Lower lobe of right lung (tissue), 2 donors: Measurements from ENCODE around the gene AHNAK2. TPM values are rescaled to one million over a fixed set of nuclear protein-coding genes. Genes with fewer than 3 reads are reported as not detected.

Experiments used
- ATAC-seq, 2 donors: fragments of 200-7000 bp; cut with Tn5 transposase; one replicate each; pipeline ENCODE4 v1.9.1; 2020 to 2022; ENCODE audit warnings: mild to moderate bottlenecking in 2 of 2, moderate library complexity in 2 of 2
- DNase-seq: peaks from one replicate; pipeline ENCODE4 v3.0.0-alpha.2; 2020
- H3K27ac ChIP-seq: fragments of 200-600 bp; one replicate; pipeline ENCODE4 v1.8.0; 2022
- H3K27me3 ChIP-seq: fragments of 200-600 bp; one replicate; pipeline ENCODE4 v1.8.0; 2022; ENCODE audit warnings: low read depth
- H3K36me3 ChIP-seq: fragments of 200-600 bp; one replicate; pipeline ENCODE4 v1.8.0; 2022; ENCODE audit warnings: mild to moderate bottlenecking
- H3K4me1 ChIP-seq: fragments of 200-600 bp; one replicate; pipeline ENCODE4 v1.8.0; 2022
- H3K4me3 ChIP-seq: fragments of 200-600 bp; one replicate; pipeline ENCODE4 v1.8.0; 2022; ENCODE audit warnings: mild to moderate bottlenecking
- H3K9me3 ChIP-seq: fragments of 200-600 bp; one replicate; pipeline ENCODE4 v1.8.0; 2022
- CTCF ChIP-seq: fragments of 200-600 bp; IDR thresholded peaks from one replicate; pipeline ENCODE4 v1.8.0; 2022; ENCODE audit warnings: antibody characterized with exemption, mild to moderate bottlenecking
- intact Hi-C: fragments of 100-400 bp; cut with DNase I; formaldehyde crosslinking; loops from one replicate; pipeline ENCODE4 v1.11.0; 2022
- total RNA-seq: library from RNA; stranded (reverse); fragmentation: NEBNext Ultra II Directional; extraction: Animal tissue kit (Norgen Biotek cat#: 25700); gene quantifications from one replicate; pipeline ENCODE4 v1.2.1, GENCODE V29; 2021
- donor health status: DM: no; HTN: yes; CAD: no; lungs with severe emphysema.

AHNAK2 gene
- total RNA-seq, 1 donor from 2014 or later, result 10.8 TPM

- ATAC-seq (no peak), DNase-seq (peak; percentile 34)
- no peaks in the 10 kb centered on the region for H3K36me3 ChIP-seq
- no peak overlapping the region for H3K27ac ChIP-seq
- intact Hi-C loops, result no loop called here
- H3K4me1 ChIP-seq, result peaks cover 20% of the 10 kb centered on the region
- peaks cover 11% of the 10 kb centered on the region for H3K27me3 ChIP-seq
- no peak for TF ChIP-seq CTCF
- H3K9me3 ChIP-seq, result no peaks in the 10 kb centered on the region
- no peak overlapping the region for H3K4me3 ChIP-seq
Observed at GRCh38 chr14:104931304-104931770, 46.8 kb downstream of the AHNAK2 start.

GRCh38 chr14:104930526-104931303, 47.5 kb downstream of the AHNAK2 start:
- Histone ChIP-seq H3K27ac (no peak overlapping the region), H3K27me3 (peaks cover 11% of the 10 kb centered on the region), H3K4me3 (no peak overlapping the region), H3K36me3 (no peaks in the 10 kb centered on the region), H3K4me1 (peaks cover 20% of the 10 kb centered on the region), H3K9me3 (no peaks in the 10 kb centered on the region)
- intact Hi-C loops, result no loop called here
- no peak for ATAC-seq
- no peak for TF ChIP-seq CTCF
- no peak for DNase-seq

DNA sequence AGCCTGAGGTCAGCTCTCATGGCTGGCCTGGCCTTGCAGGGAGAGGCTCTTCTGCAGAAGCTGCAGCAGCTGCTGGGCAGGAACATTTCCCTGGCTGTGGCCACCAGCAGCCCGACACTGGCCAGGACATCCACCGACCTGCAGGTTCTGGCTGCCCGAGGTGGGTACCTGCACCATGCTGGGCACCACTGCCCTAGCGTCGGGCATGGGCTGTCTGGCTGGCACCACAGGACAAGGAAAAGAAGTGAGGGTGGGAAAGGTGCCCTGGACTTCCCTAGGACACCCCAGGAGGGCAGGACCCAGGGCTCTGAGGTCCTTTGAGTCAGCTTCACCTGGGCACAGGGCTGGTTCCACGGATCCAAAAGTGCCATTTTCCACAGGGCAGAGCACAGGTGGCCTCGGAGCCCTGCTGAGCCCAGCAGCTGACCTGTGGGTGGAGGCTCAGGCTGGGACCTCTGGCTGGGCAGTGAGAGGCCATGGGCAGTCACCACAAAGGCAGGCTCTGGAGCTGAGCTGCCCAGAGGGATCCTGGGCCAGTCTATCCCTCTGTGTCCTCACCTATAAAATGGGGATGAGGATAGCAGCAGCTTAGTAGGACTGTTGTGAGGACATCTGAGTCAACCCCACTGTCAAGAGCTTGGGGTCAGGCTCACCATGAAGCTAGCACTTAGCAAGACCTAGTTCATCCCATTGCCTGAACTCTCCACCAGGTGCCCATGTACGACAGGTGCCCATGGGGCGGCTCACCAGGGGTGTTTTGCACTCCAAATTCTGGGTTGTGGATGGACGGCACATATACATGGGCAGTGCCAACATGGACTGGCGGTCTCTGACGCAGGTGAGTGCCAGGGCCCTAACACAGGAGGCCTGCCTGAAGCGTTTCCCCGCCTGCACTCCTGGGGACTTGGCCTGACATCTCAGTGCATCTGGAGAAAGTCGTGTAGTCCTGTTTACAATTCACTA, 48.6 kb downstream of the AHNAK2 start:
- intact Hi-C loops, result no loop called here
- no peak for DNase-seq
- H3K27ac ChIP-seq, result no peak overlapping the region
- no peaks in the 10 kb centered on the region for H3K36me3 ChIP-seq
- peaks cover 11% of the 10 kb centered on the region for H3K27me3 ChIP-seq
- TF ChIP-seq CTCF, result no peak
- peaks cover 20% of the 10 kb centered on the region for H3K4me1 ChIP-seq
- no peak overlapping the region for H3K4me3 ChIP-seq
- H3K9me3 ChIP-seq, result no peaks in the 10 kb centered on the region
- no peak for ATAC-seq

- H3K27ac ChIP-seq, result no peak overlapping the region
- intact Hi-C loops, result no loop called here
- H3K4me1 ChIP-seq, result peaks cover 15% of the 10 kb centered on the region
- no peak overlapping the region for H3K4me3 ChIP-seq
- ATAC-seq, result no peak
- no peaks in the 10 kb centered on the region for H3K36me3 ChIP-seq
- no peaks in the 10 kb centered on the region for H3K9me3 ChIP-seq
- DNase-seq, result no peak
- no peak for TF ChIP-seq CTCF
- peaks cover 5% of the 10 kb centered on the region for H3K27me3 ChIP-seq
Observed at GRCh38 chr14:104928391-104929133, 49.6 kb downstream of the AHNAK2 start.

- intact Hi-C loops, result no loop called here
Observed at GRCh38 chr14:104927901-104928300, 50.3 kb downstream of the AHNAK2 start.

More at GRCh38 chr14:104927901-104928300, 50.3 kb downstream of the AHNAK2 start:
- Histone ChIP-seq H3K4me1 (peaks cover 12% of the 10 kb centered on the region), H3K36me3 (no peaks in the 10 kb centered on the region), H3K27ac (no peak overlapping the region), H3K4me3 (no peak overlapping the region), H3K27me3 (peaks cover 5% of the 10 kb centered on the region), H3K9me3 (no peaks in the 10 kb centered on the region)
- no peak for TF ChIP-seq CTCF
- DNase-seq, result no peak
- ATAC-seq, result no peak
